HG03354 (cell line): ENCODE data around the gene MXI1.
A peak's percentile ranks its signal among the peaks of the same experiment; 100 is the strongest.
"Not testable (repeated sequence)": the region's sequence is repeated elsewhere in the genome, so short reads cannot be mapped to it uniquely, and the experiment has no call there.

Experiments used
- ATAC-seq: cut with Tn5 transposase; IDR thresholded peaks from one replicate; pipeline ENCODE4 v1.9.1; 2021; ENCODE audit warnings: mild to moderate bottlenecking; ENCODE audit not compliant: unreplicated experiment, poor library complexity, severe bottlenecking

MXI1 gene

GRCh38 chr10:110226926-110227641 is 19.7 kb downstream of the MXI1 start:
- no peak for ATAC-seq

- ATAC-seq = no peak
These were observed 20.7 kb downstream of the MXI1 start for GRCh38 chr10:110228066-110228465.

GRCh38 chr10:110229155-110229554 is 21.8 kb downstream of the MXI1 start:
- ATAC-seq = no peak

- no peak for ATAC-seq
These were observed 26.4 kb downstream of the MXI1 start for GRCh38 chr10:110233846-110234245.

GRCh38 chr10:110237894-110238480 is 30.6 kb downstream of the MXI1 start:
- ATAC-seq = no peak

GRCh38 chr10:110239892-110240291 is 32.5 kb downstream of the MXI1 start:
- no peak for ATAC-seq

- ATAC-seq = peak; percentile 64
These were observed 34.0 kb downstream of the MXI1 start for GRCh38 chr10:110241407-110241806.

GRCh38 chr10:110241841-110242240 is 34.4 kb downstream of the MXI1 start:
- ATAC-seq = peak; percentile 48

- no peak for ATAC-seq
These were observed 35.1 kb downstream of the MXI1 start for GRCh38 chr10:110242511-110242910.

- no peak for ATAC-seq
These were observed 37.1 kb downstream of the MXI1 start for GRCh38 chr10:110244550-110244949.

GRCh38 chr10:110247833-110248232 is 40.4 kb downstream of the MXI1 start:
- ATAC-seq = not testable (repeated sequence)

- ATAC-seq = peak; percentile 74
These were observed 42.1 kb downstream of the MXI1 start for GRCh38 chr10:110249489-110249888.

- ATAC-seq = peak; percentile 91
These were observed 44.0 kb downstream of the MXI1 start for GRCh38 chr10:110251392-110251791.

- ATAC-seq = no peak
These were observed 44.7 kb downstream of the MXI1 start for GRCh38 chr10:110252151-110252550.

GRCh38 chr10:110254467-110254866 is 47.1 kb downstream of the MXI1 start:
- no peak for ATAC-seq

- ATAC-seq = no peak
These were observed 51.1 kb downstream of the MXI1 start for GRCh38 chr10:110258542-110258941.

- no peak for ATAC-seq
These were observed 51.9 kb downstream of the MXI1 start for GRCh38 chr10:110259317-110259716.

- no peak for ATAC-seq
These were observed 53.5 kb downstream of the MXI1 start for GRCh38 chr10:110260746-110261477.

- ATAC-seq = no peak
These were observed 55.8 kb downstream of the MXI1 start for GRCh38 chr10:110263164-110263563.

- no peak for ATAC-seq
These were observed 58.3 kb downstream of the MXI1 start for GRCh38 chr10:110265573-110266193.
